Liver (tissue), 9 donors: ENCODE results near the gene FAM210B. TPM values are rescaled to one million over a fixed set of nuclear protein-coding genes. Genes with fewer than 3 reads are reported as not detected.

ENCODE experiments used
- DNase-seq: peaks from one replicate; pipeline ENCODE4 v3.0.0-alpha.2; 2017; ENCODE audit warnings: low spot score
- H3K27ac ChIP-seq, 2 donors: one replicate each; pipeline ENCODE4 v1.7.0; 2013; ENCODE audit warnings: inconsistent platforms in 2 of 2, low read length in 2 of 2, control low read depth in 1 of 2, low read depth in 1 of 2, mild to moderate bottlenecking in 1 of 2
- H3K27me3 ChIP-seq, 4 donors: one replicate each; pipeline versions ENCODE4 v1.6.1 to v1.7.0; 2013; ENCODE audit warnings: low read length in 3 of 4, inconsistent platforms in 1 of 4, mild to moderate bottlenecking in 1 of 4, moderate library complexity in 1 of 4; ENCODE audit not compliant: control insufficient read depth in 4 of 4, insufficient read depth in 4 of 4
- H3K36me3 ChIP-seq, 4 donors: one replicate each; pipeline versions ENCODE4 v1.6.1 to v1.7.0; 2013; ENCODE audit warnings: low read length in 3 of 4, mild to moderate bottlenecking in 3 of 4, low read depth in 1 of 4, moderate library complexity in 1 of 4; ENCODE audit not compliant: control insufficient read depth in 4 of 4, insufficient read depth in 3 of 4
- H3K4me1 ChIP-seq, 4 donors: one replicate each; pipeline versions ENCODE4 v1.6.1 to v1.7.0; 2013; ENCODE audit warnings: low read length in 3 of 4, mild to moderate bottlenecking in 3 of 4, moderate library complexity in 1 of 4; ENCODE audit not compliant: control insufficient read depth in 4 of 4, insufficient read depth in 4 of 4
- H3K4me3 ChIP-seq, 3 donors: one replicate each; pipeline versions ENCODE4 v1.6.1 to v1.7.0; 2013; ENCODE audit warnings: low read length in 3 of 3, control low read depth in 1 of 3, low read depth in 1 of 3, mild to moderate bottlenecking in 1 of 3
- H3K9ac ChIP-seq, 2 donors: one replicate each; pipeline ENCODE4 v1.7.0; 2013; ENCODE audit warnings: low read length in 2 of 2, mild to moderate bottlenecking in 2 of 2, moderate library complexity in 2 of 2, control low read depth in 1 of 2, low read depth in 1 of 2
- H3K9me3 ChIP-seq, 4 donors: one replicate each; pipeline versions ENCODE4 v1.6.1 to v1.7.0; 2013; ENCODE audit warnings: low read length in 3 of 4; ENCODE audit not compliant: control insufficient read depth in 4 of 4
- CTCF ChIP-seq: fragments of 150-350 bp; IDR thresholded peaks from 2 replicates; pipeline ENCODE4 v1.5.1; 2017; ENCODE audit warnings: improper control_type of control experiment, low read depth, low read length; ENCODE audit not compliant: missing input control
- FOXA1 ChIP-seq: IDR thresholded peaks from 2 replicates; pipeline ENCODE4 v1.6.1; 2016; ENCODE audit warnings: antibody characterized with exemption
- FOXA2 ChIP-seq: IDR thresholded peaks from 2 replicates; pipeline ENCODE4 v1.6.1; 2016; ENCODE audit warnings: antibody characterized with exemption
- GABPA ChIP-seq, 2 donors: IDR thresholded peaks in 1 of 2; conservative IDR thresholded peaks in 1 of 2; 2 replicates each; pipeline ENCODE4 v1.6.1; 2016; ENCODE audit warnings: antibody characterized with exemption in 2 of 2, mild to moderate bottlenecking in 1 of 2, moderate library complexity in 1 of 2
- HNF4A ChIP-seq, 2 donors: conservative IDR thresholded peaks; 2 replicates each; pipeline ENCODE4 v1.6.1; 2016; ENCODE audit warnings: antibody characterized with exemption in 2 of 2, mild to moderate bottlenecking in 2 of 2
- HNF4G ChIP-seq: IDR thresholded peaks from 2 replicates; pipeline ENCODE4 v1.6.1; 2016; ENCODE audit warnings: antibody characterized with exemption
- JUND ChIP-seq, 2 donors: IDR thresholded peaks; 2 replicates each; pipeline ENCODE4 v1.6.1; 2016; ENCODE audit warnings: antibody characterized with exemption in 2 of 2
- NR2F2 ChIP-seq: IDR thresholded peaks from 2 replicates; pipeline ENCODE4 v1.6.1; 2016; ENCODE audit warnings: antibody characterized with exemption
- RAD21 ChIP-seq, 2 donors: IDR thresholded peaks; 2 replicates each; pipeline ENCODE4 v1.6.1; 2016; ENCODE audit warnings: antibody characterized with exemption in 2 of 2, mild to moderate bottlenecking in 2 of 2
- SP1 ChIP-seq: IDR thresholded peaks from 2 replicates; pipeline ENCODE4 v1.6.1; 2018; ENCODE audit warnings: antibody characterized with exemption, mild to moderate bottlenecking
- YY1 ChIP-seq: IDR thresholded peaks from 2 replicates; pipeline ENCODE4 v1.6.1; 2016; ENCODE audit warnings: antibody characterized with exemption, mild to moderate bottlenecking
- WGBS: extraction: QIAGEN DNeasy Blood & Tissue Kit; methylation state at CpG from one replicate; pipeline ENCODE4 v1.1.7; 2013; 5-methylcytosine and 5-hydroxymethylcytosine counted together
- polyA plus RNA-seq, 2 donors: library from polyadenylated mRNA; stranded (reverse) in 1 of 2; unstranded in 1 of 2; fragments of 200-250 nt in 1 of 2; fragments of >200 nt in 1 of 2; fragmentation: Nextera tagmentation in 1 of 2; extraction: Ambion mirVana in 1 of 2; gene quantifications; one replicate each; pipeline versions ENCODE4 v1.2.1 to v1.2.3, GENCODE V29; 2013 to 2015
- total RNA-seq, 2 donors: library from RNA; depleted of rRNA; stranded (reverse); fragments of >200 nt; gene quantifications; one replicate each; pipeline ENCODE4 v1.2.3, GENCODE V29; 2014
- TF ChIP-seq, protein P1 (sequence below): IDR thresholded peaks from 2 replicates; pipeline ENCODE4 v1.6.1; 2016; ENCODE audit warnings: antibody characterized with exemption
- TF ChIP-seq, protein P2 (sequence below): IDR thresholded peaks from 2 replicates; pipeline ENCODE4 v1.6.1; 2016; ENCODE audit warnings: antibody characterized with exemption, mild to moderate bottlenecking
- TF ChIP-seq, protein P3 (sequence below): IDR thresholded peaks from 2 replicates; pipeline ENCODE4 v1.6.1; 2016; ENCODE audit warnings: antibody characterized with exemption
- donor health status: healthy.
- donor health status: healthy.
- donor health status: healthy.
- donor health status: healthy.
- donor health status: healthy.

Gene FAM210B
- total and polyA plus RNA-seq, 4 donors = 21.8 to 139 (median 30.7) TPM

DNA sequence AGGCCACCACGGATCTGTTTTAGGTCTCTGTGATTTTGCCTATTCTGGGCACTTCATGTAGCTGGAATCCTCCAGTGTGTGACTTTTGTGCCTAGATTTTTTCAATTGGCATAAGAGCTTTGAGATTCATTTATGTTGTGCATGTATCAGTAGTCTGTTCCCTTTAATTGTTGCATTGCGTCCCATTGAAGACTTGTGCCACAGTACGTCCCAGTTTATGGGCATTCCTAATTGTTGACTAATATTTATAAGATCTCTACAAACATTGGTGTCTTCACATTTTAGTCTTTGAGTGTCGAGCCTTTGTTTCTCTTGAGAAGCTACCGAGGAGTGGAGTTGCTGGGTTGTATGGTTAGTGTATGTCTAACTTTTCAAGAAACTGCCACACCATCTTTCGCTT is 704 bp upstream of the FAM210B start:
- H3K4me1 ChIP-seq = peaks cover 8 to 18% (median 11%) of the 10 kb centered on the region in 4 donors
- TF ChIP-seq GABPA (IDR thresholded peaks at IDR 0.05 in 1 of 2, conservative IDR thresholded peaks at IDR 0.05 in 1 of 2) (no peak), FOXA2 (no peak), FOXA1 (no peak), SP1 (no peak), JUND (IDR thresholded peaks at IDR 0.05) (no peak), HNF4G (no peak), RAD21 (IDR thresholded peaks at IDR 0.05) (no peak)
- TF ChIP-seq, protein P1, sequence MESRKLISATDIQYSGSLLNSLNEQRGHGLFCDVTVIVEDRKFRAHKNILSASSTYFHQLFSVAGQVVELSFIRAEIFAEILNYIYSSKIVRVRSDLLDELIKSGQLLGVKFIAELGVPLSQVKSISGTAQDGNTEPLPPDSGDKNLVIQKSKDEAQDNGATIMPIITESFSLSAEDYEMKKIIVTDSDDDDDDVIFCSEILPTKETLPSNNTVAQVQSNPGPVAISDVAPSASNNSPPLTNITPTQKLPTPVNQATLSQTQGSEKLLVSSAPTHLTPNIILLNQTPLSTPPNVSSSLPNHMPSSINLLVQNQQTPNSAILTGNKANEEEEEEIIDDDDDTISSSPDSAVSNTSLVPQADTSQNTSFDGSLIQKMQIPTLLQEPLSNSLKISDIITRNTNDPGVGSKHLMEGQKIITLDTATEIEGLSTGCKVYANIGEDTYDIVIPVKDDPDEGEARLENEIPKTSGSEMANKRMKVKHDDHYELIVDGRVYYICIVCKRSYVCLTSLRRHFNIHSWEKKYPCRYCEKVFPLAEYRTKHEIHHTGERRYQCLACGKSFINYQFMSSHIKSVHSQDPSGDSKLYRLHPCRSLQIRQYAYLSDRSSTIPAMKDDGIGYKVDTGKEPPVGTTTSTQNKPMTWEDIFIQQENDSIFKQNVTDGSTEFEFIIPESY = no peak
- TF ChIP-seq, protein P2, sequence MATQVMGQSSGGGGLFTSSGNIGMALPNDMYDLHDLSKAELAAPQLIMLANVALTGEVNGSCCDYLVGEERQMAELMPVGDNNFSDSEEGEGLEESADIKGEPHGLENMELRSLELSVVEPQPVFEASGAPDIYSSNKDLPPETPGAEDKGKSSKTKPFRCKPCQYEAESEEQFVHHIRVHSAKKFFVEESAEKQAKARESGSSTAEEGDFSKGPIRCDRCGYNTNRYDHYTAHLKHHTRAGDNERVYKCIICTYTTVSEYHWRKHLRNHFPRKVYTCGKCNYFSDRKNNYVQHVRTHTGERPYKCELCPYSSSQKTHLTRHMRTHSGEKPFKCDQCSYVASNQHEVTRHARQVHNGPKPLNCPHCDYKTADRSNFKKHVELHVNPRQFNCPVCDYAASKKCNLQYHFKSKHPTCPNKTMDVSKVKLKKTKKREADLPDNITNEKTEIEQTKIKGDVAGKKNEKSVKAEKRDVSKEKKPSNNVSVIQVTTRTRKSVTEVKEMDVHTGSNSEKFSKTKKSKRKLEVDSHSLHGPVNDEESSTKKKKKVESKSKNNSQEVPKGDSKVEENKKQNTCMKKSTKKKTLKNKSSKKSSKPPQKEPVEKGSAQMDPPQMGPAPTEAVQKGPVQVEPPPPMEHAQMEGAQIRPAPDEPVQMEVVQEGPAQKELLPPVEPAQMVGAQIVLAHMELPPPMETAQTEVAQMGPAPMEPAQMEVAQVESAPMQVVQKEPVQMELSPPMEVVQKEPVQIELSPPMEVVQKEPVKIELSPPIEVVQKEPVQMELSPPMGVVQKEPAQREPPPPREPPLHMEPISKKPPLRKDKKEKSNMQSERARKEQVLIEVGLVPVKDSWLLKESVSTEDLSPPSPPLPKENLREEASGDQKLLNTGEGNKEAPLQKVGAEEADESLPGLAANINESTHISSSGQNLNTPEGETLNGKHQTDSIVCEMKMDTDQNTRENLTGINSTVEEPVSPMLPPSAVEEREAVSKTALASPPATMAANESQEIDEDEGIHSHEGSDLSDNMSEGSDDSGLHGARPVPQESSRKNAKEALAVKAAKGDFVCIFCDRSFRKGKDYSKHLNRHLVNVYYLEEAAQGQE = no peak
- no peak overlapping the region for H3K9ac ChIP-seq
- H3K9me3 ChIP-seq = no peaks in the 10 kb centered on the region
- no peak for DNase-seq
- H3K4me3 ChIP-seq = no peak overlapping the region
- H3K27me3 ChIP-seq = no peaks in the 10 kb centered on the region
- WGBS = 84% methylated on average over 6 of the region's 6 CpGs
- H3K27ac ChIP-seq = no peak overlapping the region
- no peaks in the 10 kb centered on the region for H3K36me3 ChIP-seq

DNA sequence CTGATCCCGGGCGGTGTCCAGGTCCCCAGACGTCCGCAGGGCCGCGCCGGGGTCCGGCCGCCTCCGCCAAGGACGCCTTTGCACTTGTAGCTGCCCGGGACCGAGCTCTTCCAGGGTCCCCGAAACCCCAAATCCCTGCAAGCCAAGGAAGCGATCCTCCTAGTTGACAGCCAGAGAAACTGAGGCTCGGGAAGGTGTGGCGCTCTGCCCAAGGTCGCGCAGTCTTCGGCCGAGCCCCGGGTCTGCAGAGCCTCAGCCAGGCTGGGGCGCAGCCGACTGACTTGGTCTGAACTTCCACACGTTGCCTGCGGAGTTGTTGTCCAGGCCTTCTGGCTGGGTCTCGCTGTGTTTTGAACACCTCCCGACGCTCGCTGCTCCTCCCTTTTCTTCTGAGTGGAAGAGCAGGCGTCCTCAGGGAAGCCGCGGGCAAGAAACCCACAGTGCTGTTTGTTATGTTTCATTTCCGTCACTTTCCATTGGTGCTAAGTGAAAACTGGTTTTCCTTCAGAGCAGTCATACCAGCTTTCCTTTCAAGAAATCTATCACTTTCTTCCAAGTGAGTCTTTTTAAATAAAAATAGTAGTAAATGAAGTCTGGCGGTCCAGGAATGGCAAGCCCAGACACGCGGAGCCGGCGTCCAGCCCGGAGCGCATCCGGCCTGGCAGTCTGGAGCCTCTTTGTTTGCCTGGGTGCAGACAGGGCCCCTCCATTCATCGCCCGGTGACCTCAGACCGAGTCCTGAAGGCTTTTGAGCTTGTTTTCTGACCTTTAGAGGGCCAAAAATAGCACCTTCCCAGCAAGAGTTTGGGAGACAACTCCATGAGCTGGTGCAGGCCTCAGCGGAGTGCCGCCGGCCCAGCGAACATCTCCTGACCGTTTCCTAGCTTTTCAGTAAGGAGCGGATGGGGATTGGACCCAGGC is 698 bp downstream of the FAM210B start:
- peak; percentile 8 for TF ChIP-seq CTCF
- TF ChIP-seq NR2F2 = peak; percentile 8
- TF ChIP-seq HNF4A (conservative IDR thresholded peaks at IDR 0.05) = no peak
- TF ChIP-seq YY1 = peak; percentile 8
- no peak for TF ChIP-seq JUND (IDR thresholded peaks at IDR 0.05)
- TF ChIP-seq, protein P3, sequence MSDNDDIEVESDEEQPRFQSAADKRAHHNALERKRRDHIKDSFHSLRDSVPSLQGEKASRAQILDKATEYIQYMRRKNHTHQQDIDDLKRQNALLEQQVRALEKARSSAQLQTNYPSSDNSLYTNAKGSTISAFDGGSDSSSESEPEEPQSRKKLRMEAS = peak; percentile 24
- Histone ChIP-seq H3K9ac (peak overlapping the region; percentile 30 to 76), H3K9me3 (no peaks in the 10 kb centered on the region), H3K4me1 (peaks cover 8 to 18% (median 11%) of the 10 kb centered on the region in 4 donors), H3K27me3 (no peaks in the 10 kb centered on the region), H3K27ac (peak overlapping the region; percentile 52 to 74), H3K36me3 (no peaks in the 10 kb centered on the region), H3K4me3 (peak overlapping the region; percentile 65 to 96 (median 78))
- peak; percentile 53 for DNase-seq
- 12% methylated on average over 51 of the region's 51 CpGs for WGBS
